Transverse colon (tissue), 4 donors: ENCODE results near the gene PTPN4. TPM values are rescaled to one million over a fixed set of nuclear protein-coding genes. Genes with fewer than 3 reads are reported as not detected.
"Not testable (repeated sequence)": the region's sequence is repeated elsewhere in the genome, so short reads cannot be mapped to it uniquely, and the experiment has no call there.

Source experiments
- DNase-seq: peaks from one replicate; pipeline ENCODE4 v3.0.0-alpha.2; 2019
- H3K27ac ChIP-seq, 4 donors: fragments of 200-600 bp; sonication (generic); 2 replicates each; pipeline ENCODE4 v1.5.1; 2016 to 2018; ENCODE audit warnings: inconsistent platforms in 4 of 4
- H3K27me3 ChIP-seq: fragments of 200-600 bp; sonication (generic); 2 replicates; pipeline ENCODE4 v1.5.1; 2017; ENCODE audit warnings: inconsistent platforms
- H3K36me3 ChIP-seq, 4 donors: fragments of 200-600 bp; sonication (generic); 2 replicates each; pipeline ENCODE4 v1.5.1; 2017 to 2019; ENCODE audit warnings: inconsistent platforms in 4 of 4
- H3K4me1 ChIP-seq, 4 donors: fragments of 200-600 bp; sonication (generic); 2 replicates each; pipeline ENCODE4 v1.5.1; 2017 to 2020; ENCODE audit warnings: inconsistent platforms in 4 of 4
- H3K4me3 ChIP-seq, 4 donors: fragments of 200-600 bp; sonication (generic); 1 replicate in 1 of 4; 2 replicates in 3 of 4; pipeline versions ENCODE4 v1.5.1 to v1.6.1; 2017 to 2019; ENCODE audit warnings: inconsistent platforms in 4 of 4
- H3K9me3 ChIP-seq, 2 donors: fragments of 200-600 bp; sonication (generic); 2 replicates each; pipeline ENCODE4 v1.5.1; 2017 to 2019; ENCODE audit warnings: inconsistent platforms in 2 of 2
- EP300 ChIP-seq: sonication (generic); formaldehyde crosslinking; IDR thresholded peaks from one replicate; pipeline ENCODE4 v1.6.1; 2017; ENCODE audit warnings: antibody characterized with exemption, low read depth
- POLR2A ChIP-seq: fragments of 450-650 bp; IDR thresholded peaks from one replicate; pipeline ENCODE4 v1.6.1; 2016; ENCODE audit warnings: antibody characterized with exemption, mild to moderate bottlenecking, moderate library complexity
- POLR2AphosphoS5 ChIP-seq, 3 donors: sonication (generic); formaldehyde crosslinking; IDR thresholded peaks; one replicate each; pipeline ENCODE4 v1.6.1; 2016; ENCODE audit warnings: antibody characterized with exemption in 3 of 3
- WGBS, 2 donors: methylation state at CpG; one replicate each; pipeline ENCODE4 v1.1.5; 2018; ENCODE audit warnings: low coverage in 1 of 2; 5-methylcytosine and 5-hydroxymethylcytosine counted together
- in situ Hi-C, 4 donors: fragments of 200-750 bp; cut with MboI; loops; one replicate each; pipeline versions ENCODE4 v1.15.0 to v1.15.1; 2017; ENCODE audit warnings: low sequenced_read_pairs in 3 of 4, low pct_ligation_motif_present in 1 of 4, low pct_unique_long_range_greater_than_20kb in 1 of 4
- intact Hi-C: fragments of 100-400 bp; cut with DNase I; formaldehyde crosslinking; loops from one replicate; pipeline ENCODE4 v1.15.1; 2023; ENCODE audit warnings: low total_unique reads
- total RNA-seq, 4 donors: library from RNA; depleted of rRNA; stranded (reverse); fragments of >200 nt; gene quantifications; one replicate each; pipeline ENCODE4 v1.1.0, GENCODE V29; 2016
- TF ChIP-seq, protein P1 (sequence below), 5 experiments: fragments of 200-600 bp in 3 of 5; fragments of 450-650 bp in 2 of 5; sonication (generic) in 3 of 5; IDR thresholded peaks; 1 replicate in 2 of 5; 2 replicates in 3 of 5; pipeline ENCODE4 v1.5.1; 2016 to 2017; ENCODE audit warnings: antibody characterized with exemption in 5 of 5, inconsistent platforms in 3 of 5, mild to moderate bottlenecking in 2 of 5, moderate library complexity in 1 of 5

The PTPN4 gene
- total RNA-seq, 4 donors from 2014 or later = 18.7 to 46.6 (median 25.8) TPM

DNA sequence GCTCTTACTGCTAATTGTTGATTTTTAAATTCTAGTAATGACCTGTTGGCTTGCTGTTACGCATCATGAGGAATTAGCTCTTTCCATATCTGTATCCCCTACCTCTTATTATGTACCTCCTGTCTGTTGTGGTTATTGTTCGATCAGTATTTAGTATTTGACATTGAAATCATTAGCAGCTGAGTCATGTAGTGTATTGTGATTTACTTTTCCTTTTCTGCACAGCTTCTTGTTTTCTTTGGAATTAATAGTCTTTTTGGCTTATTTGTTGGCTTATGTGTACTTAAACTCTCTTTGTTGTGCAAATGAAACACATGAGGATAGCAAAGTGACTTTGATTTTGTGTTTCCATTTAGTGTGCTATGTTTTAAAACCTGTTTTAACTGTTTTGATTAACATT, 257.5 kb downstream of the PTPN4 start:
- Histone ChIP-seq H3K36me3 (no peaks in the 10 kb centered on the region), H3K27ac (no peak overlapping the region)

GRCh38 chr2:120018549-120018948, 258.8 kb downstream of the PTPN4 start:
- intact Hi-C loops = no loop called here
- Histone ChIP-seq H3K27me3 (no peaks in the 10 kb centered on the region), H3K27ac (no peak overlapping the region), H3K9me3 (no peaks in the 10 kb centered on the region), H3K4me1 (peaks cover 0 to 11% (median 6%) of the 10 kb centered on the region in 4 donors), H3K4me3 (no peak overlapping the region), H3K36me3 (no peaks in the 10 kb centered on the region)
- in situ Hi-C loops = no loop called here
- 92 to 94% methylated on average over 2 to 4 of the region's 4 CpGs for WGBS, 2 donors
- DNase-seq = no peak
- TF ChIP-seq POLR2AphosphoS5 (IDR thresholded peaks at IDR 0.05) (no peak), EP300 (no peak)

More for the DNA sequence above, 257.5 kb downstream of the PTPN4 start:
- DNase-seq = no peak
- no peak overlapping the region for H3K4me3 ChIP-seq
- H3K27me3 ChIP-seq = no peaks in the 10 kb centered on the region
- intact Hi-C loops (no loop called here), in situ Hi-C loops (no loop called here)
- H3K4me1 ChIP-seq = peaks cover 0 to 15% (median 10%) of the 10 kb centered on the region in 4 donors
- H3K9me3 ChIP-seq = no peaks in the 10 kb centered on the region
- TF ChIP-seq, protein P1, sequence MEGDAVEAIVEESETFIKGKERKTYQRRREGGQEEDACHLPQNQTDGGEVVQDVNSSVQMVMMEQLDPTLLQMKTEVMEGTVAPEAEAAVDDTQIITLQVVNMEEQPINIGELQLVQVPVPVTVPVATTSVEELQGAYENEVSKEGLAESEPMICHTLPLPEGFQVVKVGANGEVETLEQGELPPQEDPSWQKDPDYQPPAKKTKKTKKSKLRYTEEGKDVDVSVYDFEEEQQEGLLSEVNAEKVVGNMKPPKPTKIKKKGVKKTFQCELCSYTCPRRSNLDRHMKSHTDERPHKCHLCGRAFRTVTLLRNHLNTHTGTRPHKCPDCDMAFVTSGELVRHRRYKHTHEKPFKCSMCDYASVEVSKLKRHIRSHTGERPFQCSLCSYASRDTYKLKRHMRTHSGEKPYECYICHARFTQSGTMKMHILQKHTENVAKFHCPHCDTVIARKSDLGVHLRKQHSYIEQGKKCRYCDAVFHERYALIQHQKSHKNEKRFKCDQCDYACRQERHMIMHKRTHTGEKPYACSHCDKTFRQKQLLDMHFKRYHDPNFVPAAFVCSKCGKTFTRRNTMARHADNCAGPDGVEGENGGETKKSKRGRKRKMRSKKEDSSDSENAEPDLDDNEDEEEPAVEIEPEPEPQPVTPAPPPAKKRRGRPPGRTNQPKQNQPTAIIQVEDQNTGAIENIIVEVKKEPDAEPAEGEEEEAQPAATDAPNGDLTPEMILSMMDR (IDR thresholded peaks at IDR 0.05) = no peak
- no peak for TF ChIP-seq POLR2AphosphoS5 (IDR thresholded peaks at IDR 0.05)
- no peak for TF ChIP-seq POLR2A
- TF ChIP-seq EP300 = no peak
- WGBS, 2 donors = 89 to 95% methylated on average over 2 of the region's 2 CpGs

DNA sequence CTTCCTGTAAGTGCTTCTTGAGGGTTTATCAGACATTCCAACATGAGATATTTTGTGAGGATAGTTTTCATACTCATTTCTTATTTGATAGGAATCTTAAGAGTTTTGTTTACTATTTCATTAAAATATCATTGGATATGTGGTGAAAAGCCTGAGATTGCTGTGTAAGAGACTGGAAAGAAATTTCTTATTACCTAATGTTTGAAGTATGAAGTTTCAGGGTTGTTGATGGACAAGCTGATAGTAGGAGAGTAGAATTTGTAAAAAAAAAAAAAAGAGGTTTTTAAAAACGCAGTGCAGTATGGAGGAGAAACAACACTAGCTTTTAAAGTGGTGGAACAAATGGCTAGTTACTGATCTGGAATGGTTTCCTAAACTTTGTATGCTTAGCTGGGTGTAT, 260.8 kb downstream of the PTPN4 start:
- 80 to 97% methylated on average over 1 of the region's 1 CpG for WGBS, 2 donors
- Histone ChIP-seq H3K9me3 (no peaks in the 10 kb centered on the region), H3K27ac (no peak overlapping the region), H3K27me3 (no peaks in the 10 kb centered on the region), H3K4me3 (no peak overlapping the region), H3K36me3 (no peaks in the 10 kb centered on the region), H3K4me1 (no peaks in the 10 kb centered on the region)
- in situ Hi-C loops (no loop called here), intact Hi-C loops (no loop called here)
- no peak for DNase-seq
- no peak for TF ChIP-seq POLR2A
- TF ChIP-seq POLR2AphosphoS5 (IDR thresholded peaks at IDR 0.05) = no peak
- TF ChIP-seq, protein P1 (IDR thresholded peaks at IDR 0.05) = no peak
- TF ChIP-seq EP300 = no peak

- in situ Hi-C loops = not testable (repeated sequence)
- 90% methylated on average over 1 of the region's 1 CpG; no CpG with 5 or more reads in 1 of the 2 donors for WGBS, 2 donors
Observed at GRCh38 chr2:120022505-120022904, 262.8 kb downstream of the PTPN4 start.

GRCh38 chr2:120026890-120027289, 267.2 kb downstream of the PTPN4 start:
- no peak for TF ChIP-seq POLR2AphosphoS5 (IDR thresholded peaks at IDR 0.05)
- no peak for TF ChIP-seq POLR2A
- TF ChIP-seq, protein P1 (IDR thresholded peaks at IDR 0.05) = no peak
- Histone ChIP-seq H3K4me1 (no peaks in the 10 kb centered on the region), H3K27me3 (no peaks in the 10 kb centered on the region), H3K4me3 (no peak overlapping the region), H3K27ac (no peak overlapping the region), H3K9me3 (no peaks in the 10 kb centered on the region), H3K36me3 (no peaks in the 10 kb centered on the region)
- in situ Hi-C loops (no loop called here), intact Hi-C loops (no loop called here)
- 96 to 98% methylated on average over 2 of the region's 2 CpGs for WGBS, 2 donors
- DNase-seq = no peak

More at GRCh38 chr2:120022505-120022904, 262.8 kb downstream of the PTPN4 start:
- H3K27ac ChIP-seq, H3K4me3 ChIP-seq, H3K36me3 ChIP-seq, intact Hi-C loops, H3K9me3 ChIP-seq, DNase-seq, H3K4me1 ChIP-seq, H3K27me3 ChIP-seq: not testable (repeated sequence)
